Activated CD8-positive, alpha-beta memory T cell treated with anti-CD3 and anti-CD28 coated beads for 48 hours (primary cell): ENCODE results near the gene TPRG1L.

Experiments used
- DNase-seq, 3 experiments: peaks; one replicate each; pipeline ENCODE4 v3.0.0-alpha.2; 2020; ENCODE audit warnings: low read depth in 2 of 3, low spot score in 2 of 3

The TPRG1L gene

GRCh38 chr1:3593745-3594144 lies 31.1 kb upstream of the TPRG1L start:
- no peak for DNase-seq

- DNase-seq: no peak
These were observed 30.0 kb upstream of the TPRG1L start for GRCh38 chr1:3594706-3595377.

GRCh38 chr1:3595949-3596348 lies 28.9 kb upstream of the TPRG1L start:
- DNase-seq: no peak

- DNase-seq: no peak
These were observed 27.9 kb upstream of the TPRG1L start for GRCh38 chr1:3596663-3597598.

GRCh38 chr1:3597599-3597964 lies 27.2 kb upstream of the TPRG1L start:
- peak in 1 of 3 experiments; percentile 22 for DNase-seq

- DNase-seq: no peak
These were observed 26.7 kb upstream of the TPRG1L start for GRCh38 chr1:3598051-3598491.

- DNase-seq: no peak
These were observed 26.1 kb upstream of the TPRG1L start for GRCh38 chr1:3598522-3599285.

GRCh38 chr1:3599286-3599811 lies 25.5 kb upstream of the TPRG1L start:
- DNase-seq: no peak

- no peak for DNase-seq
These were observed 25.0 kb upstream of the TPRG1L start for GRCh38 chr1:3599816-3600215.

- no peak for DNase-seq
These were observed 24.5 kb upstream of the TPRG1L start for GRCh38 chr1:3600354-3600753.

- no peak for DNase-seq
These were observed 23.1 kb upstream of the TPRG1L start for GRCh38 chr1:3601743-3602142.

- no peak for DNase-seq
These were observed 22.4 kb upstream of the TPRG1L start for GRCh38 chr1:3602375-3602774.

GRCh38 chr1:3603156-3603555 lies 21.7 kb upstream of the TPRG1L start:
- no peak for DNase-seq

GRCh38 chr1:3603571-3604467 lies 21.0 kb upstream of the TPRG1L start:
- DNase-seq: no peak

- DNase-seq: no peak
These were observed 20.3 kb upstream of the TPRG1L start for GRCh38 chr1:3604468-3604974.

GRCh38 chr1:3604997-3605823 lies 19.6 kb upstream of the TPRG1L start:
- DNase-seq: no peak

- no peak for DNase-seq
These were observed 17.8 kb upstream of the TPRG1L start for GRCh38 chr1:3606779-3607702.

GRCh38 chr1:3607703-3608065 lies 17.1 kb upstream of the TPRG1L start:
- DNase-seq: no peak
